LoVo (cell line): Measurements from ENCODE around the gene SLC9C2.
"Not testable (repeated sequence)": the region's sequence is repeated elsewhere in the genome, so short reads cannot be mapped to it uniquely, and the experiment has no call there.

ENCODE experiments used
- DNase-seq: peaks from one replicate; pipeline ENCODE4 v3.0.0-alpha.2; 2016; ENCODE audit warnings: low spot score

SLC9C2 gene

GRCh38 chr1:173581383-173582079 is 21.3 kb downstream of the SLC9C2 start:
- no peak for DNase-seq

GRCh38 chr1:173580658-173581057 is 22.2 kb downstream of the SLC9C2 start:
- no peak for DNase-seq

GRCh38 chr1:173580071-173580470 is 22.8 kb downstream of the SLC9C2 start:
- DNase-seq = no peak

DNA sequence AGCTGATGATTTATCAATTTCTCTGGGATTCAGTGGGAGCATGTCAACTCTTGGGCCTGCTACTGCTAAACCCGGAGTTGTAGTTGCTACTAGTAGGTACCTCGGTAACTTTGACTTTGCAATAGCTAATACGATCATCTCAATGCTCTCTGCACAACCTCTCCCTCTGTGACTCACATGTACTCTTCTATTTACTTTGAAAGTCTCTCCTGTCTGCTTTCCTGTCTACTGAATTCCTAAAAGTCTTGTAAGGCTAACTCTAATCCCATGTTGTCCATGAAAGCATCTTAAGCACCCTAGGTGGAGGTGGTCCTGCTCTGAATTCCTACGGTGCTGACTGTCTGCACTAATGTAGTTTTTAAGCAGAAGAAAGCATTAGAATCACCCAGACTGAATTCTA is 29.3 kb downstream of the SLC9C2 start:
- no peak for DNase-seq

GRCh38 chr1:173572201-173572873 is 30.5 kb downstream of the SLC9C2 start:
- no peak for DNase-seq

DNA sequence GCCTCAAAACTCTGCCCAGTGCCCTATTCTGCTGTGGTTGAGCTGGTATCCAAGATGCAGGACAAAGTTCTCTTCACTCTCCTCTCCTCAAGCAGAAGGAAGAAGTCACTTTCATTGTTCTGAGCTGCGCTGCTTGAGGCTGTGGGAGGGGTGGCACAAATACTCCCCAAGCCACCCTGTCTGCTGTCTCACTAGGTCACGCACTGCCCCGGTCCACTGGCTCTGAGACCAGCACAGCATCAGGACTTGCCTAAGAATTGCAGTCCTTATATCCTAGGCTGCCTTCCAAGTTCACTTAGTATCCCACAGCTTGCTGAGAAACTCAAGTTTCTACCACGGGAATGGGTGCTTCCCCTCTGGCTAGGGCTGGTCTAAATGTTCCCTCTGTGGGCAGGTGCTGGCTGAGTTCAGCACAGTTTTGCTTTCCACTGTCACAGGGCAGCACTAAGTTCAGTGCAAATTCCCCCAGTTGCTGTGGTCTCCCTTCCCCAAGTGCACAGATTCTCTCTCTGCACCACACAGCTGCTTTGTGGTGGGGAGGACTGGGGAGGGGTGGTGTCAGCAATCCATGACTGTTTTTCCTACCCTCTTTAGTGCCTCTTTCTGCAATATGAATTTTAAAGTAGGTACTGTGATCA is 32.4 kb downstream of the SLC9C2 start:
- DNase-seq = no peak

DNA sequence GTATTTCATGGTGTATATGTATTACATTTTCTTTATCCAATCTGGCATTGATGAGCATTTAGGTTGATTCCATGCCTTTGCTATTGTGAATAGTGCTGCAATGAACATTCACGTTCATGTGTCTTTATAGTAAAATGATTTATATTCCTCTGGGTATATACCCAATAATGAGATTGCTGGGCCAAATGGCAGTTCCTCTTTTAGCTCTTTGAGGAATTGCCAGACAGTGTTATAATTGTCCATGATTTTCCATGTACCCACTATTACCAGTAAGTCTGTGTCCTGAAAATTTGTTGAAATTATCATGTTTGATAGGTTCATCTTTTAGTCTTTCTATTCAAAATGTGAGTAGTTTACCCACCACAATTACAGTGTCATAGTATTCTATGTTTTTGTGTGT is 34.4 kb downstream of the SLC9C2 start:
- no peak for DNase-seq

GRCh38 chr1:173563846-173564245 is 39.0 kb downstream of the SLC9C2 start:
- not testable (repeated sequence) for DNase-seq

DNA sequence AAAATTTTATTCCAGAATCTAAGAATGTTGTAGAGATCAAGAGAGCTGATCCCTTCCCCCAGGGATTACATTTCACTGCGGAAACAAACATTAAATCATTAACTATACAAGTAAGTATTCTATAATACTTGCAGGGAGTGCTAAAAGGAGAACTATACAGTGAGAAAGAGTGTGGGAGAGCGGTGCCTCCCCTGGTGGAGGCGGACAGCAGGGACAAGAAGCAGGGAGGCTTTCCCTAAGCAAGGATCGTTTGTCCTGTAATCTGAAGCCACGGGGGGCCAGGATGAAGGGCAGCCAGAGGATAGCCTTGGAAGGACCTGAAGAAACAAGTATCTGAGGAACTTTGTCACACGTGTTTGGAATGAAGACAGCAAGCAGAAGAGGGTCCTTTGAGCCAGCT is 40.1 kb downstream of the SLC9C2 start:
- DNase-seq = no peak

GRCh38 chr1:173561263-173561662 is 41.6 kb downstream of the SLC9C2 start:
- no peak for DNase-seq

- no peak for DNase-seq
These were observed 42.5 kb downstream of the SLC9C2 start for GRCh38 chr1:173560285-173560880.

- no peak for DNase-seq
These were observed 47.1 kb downstream of the SLC9C2 start for GRCh38 chr1:173555651-173556305.

DNA sequence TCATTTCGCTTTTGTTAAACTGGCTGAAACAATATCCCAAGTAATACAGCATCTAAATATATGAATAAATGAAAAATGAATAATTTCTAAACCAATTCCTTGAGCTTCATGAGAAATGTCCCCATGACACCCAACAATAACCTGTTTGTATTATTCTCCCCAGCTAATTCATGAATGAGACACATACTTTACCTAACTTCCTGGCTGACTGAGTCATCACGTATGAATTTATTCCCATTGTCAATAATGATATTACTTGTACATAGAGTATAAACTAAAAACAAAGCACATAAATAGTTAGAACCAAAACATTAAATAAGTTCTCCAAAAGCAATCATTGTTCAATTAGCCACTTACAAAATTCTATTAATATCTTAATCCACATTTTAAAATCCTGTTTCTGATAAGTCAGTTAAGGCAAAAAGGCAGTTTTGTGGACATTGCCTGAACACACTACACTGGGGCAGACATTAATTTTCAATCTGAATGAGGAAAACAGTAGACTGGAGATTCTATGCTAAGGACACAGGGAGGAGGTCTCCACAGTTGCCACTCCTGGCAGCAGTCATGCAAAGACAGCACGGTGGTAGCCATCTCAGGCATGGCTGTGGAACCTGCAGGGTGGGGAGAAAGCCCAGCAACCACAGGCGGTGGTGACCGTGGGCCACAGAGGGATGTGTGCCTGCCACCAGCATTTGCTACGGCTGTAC is 48.2 kb downstream of the SLC9C2 start:
- DNase-seq = no peak

- DNase-seq = no peak
These were observed 48.8 kb downstream of the SLC9C2 start for GRCh38 chr1:173554089-173554488.

DNA sequence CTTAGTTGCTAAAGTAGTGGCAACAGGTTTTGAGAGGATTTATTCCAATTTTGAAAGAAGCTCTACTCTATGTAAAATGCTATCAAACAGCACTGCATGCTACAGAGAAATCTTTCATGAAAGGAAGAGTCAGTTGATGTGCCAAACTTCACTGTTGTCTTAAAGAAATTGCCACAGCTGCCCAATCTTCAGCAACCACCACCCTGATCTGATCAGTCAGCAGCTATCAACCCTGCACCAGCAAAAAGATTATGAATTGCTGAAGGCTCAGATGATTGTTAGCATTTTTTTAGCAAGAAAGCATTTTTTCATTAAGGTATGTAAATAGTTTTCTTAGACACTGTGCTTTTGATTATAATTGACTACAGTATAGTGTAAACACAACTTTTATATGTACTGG is 49.6 kb downstream of the SLC9C2 start:
- DNase-seq = no peak

DNA sequence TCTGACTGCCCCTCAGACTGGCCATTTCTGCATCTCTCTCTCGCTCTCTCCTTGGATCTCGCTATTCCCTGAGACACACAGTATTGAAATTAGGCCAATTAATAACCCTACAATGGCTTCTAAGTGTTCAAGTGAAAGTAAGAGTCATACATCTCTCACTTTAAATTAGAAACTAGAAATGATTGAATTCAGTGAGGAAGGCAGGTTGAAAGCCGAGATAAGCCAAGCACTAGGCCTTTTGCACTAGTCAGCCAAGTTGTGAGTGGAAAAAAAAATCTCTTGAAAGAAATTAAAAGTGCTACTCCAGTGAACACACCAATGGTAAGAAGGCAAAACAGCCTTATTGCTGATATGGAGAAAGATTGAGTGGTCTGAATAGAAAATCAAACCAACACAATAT is 51.2 kb downstream of the SLC9C2 start:
- DNase-seq = no peak

- no peak for DNase-seq
These were observed 53.1 kb downstream of the SLC9C2 start for GRCh38 chr1:173549813-173550212.

GRCh38 chr1:173545688-173546087 is 57.2 kb downstream of the SLC9C2 start:
- no peak for DNase-seq

DNA sequence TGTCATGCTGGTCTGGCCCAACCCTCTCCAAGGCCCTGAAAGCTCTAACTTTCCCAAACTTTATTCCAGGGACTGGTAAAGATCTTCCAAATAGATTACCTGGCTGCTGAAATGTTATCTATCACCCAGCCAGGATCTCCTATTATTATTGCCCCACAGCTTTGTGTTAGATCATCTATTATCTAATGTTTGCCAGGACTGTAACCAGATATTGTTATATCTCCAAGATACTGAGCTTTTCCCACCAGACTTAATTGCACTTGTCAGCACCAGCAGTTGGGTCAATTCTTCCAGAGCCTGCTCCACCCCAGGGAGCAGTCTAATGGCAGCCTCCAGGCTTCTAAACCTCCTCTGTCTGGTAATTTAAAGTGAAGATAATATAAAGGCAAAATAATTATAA is 66.6 kb downstream of the SLC9C2 start:
- DNase-seq = no peak

DNA sequence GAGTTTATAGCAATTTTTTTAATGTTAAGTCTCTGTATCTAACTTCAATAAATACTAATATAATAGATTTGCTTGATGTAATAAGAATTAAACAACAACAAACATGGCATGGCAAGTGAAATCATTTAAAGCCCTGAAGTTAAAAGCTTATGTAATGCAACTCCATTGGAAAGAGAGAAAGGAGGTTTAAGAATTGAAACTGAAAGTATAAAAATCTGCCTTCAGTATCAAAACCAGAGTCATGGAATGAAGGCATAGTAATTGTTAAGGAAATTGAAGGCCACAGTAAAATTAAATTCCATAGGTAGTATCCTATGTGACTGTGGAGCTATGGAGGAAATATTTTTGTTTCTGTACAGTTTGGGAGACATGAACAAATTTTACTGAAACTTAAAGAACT is 70.6 kb downstream of the SLC9C2 start:
- no peak for DNase-seq

DNA sequence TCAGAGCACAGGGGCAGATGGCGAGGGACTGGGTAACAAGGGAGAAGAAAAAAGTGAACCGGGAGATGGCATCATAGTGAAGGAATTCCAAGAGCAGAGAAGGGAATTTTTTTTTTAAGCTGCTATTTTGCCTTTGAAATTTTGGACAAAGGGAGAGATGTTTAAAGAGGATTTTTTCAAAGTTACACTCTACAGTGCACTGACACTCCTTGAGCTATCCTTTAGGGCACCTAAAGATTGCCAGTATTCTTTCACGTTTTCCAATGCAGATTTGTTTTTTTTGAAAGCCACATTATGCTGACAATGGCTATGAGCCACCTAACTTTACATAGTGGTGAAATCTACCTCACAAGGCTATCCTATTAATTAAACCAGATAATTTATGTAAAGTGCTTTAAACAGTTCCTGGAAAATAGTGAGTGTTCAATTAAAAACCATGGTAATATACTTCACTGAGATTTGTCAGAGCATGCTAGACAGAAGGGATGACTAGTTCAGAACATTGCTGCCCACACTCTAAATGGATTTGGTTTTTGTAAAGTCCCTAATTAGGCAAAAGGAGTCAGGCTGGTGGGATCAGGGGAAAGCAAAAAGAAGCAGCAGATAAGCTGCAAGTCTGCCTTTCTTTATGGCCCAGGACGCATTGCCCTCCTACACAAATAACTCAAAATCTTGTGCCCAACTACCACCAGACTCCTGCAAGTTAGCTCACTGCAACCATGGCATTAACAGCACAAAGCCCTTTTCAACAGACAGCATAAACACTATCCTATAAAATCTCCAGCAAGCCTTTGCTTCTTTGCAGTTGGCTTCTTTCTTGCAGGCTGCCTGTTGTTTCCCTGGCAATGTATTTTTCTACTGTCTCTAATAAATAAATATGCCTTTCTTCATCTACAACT is 71.8 kb downstream of the SLC9C2 start:
- no peak for DNase-seq
